Fibroblast of mammary gland (primary cell): ENCODE data around the gene GALC.
"Not testable (repeated sequence)": the region's sequence is repeated elsewhere in the genome, so short reads cannot be mapped to it uniquely, and the experiment has no call there.

Experiments used
- DNase-seq: peaks from one replicate; pipeline ENCODE4 v3.0.0-alpha.2; 2010; ENCODE audit warnings: low read depth
- H3K4me3 ChIP-seq: 2 replicates; pipeline ENCODE4 v1.5.1; 2011; ENCODE audit warnings: low read depth, mild to moderate bottlenecking, low read length, moderate library complexity; ENCODE audit not compliant: control insufficient read depth
- CTCF ChIP-seq: conservative IDR thresholded peaks from 2 replicates; pipeline ENCODE4 v1.5.1; 2011; ENCODE audit warnings: low read depth, low read length, inconsistent platforms; ENCODE audit not compliant: control insufficient read depth, insufficient read depth

The GALC gene

GRCh38 chr14:88032373-88032772, 39.4 kb upstream of the GALC start:
- no peak for DNase-seq
- no peak overlapping the region for H3K4me3 ChIP-seq
- no peak for TF ChIP-seq CTCF

GRCh38 chr14:88030892-88031291, 37.9 kb upstream of the GALC start:
- no peak overlapping the region for H3K4me3 ChIP-seq
- no peak for DNase-seq
- no peak for TF ChIP-seq CTCF

GRCh38 chr14:88030079-88030478, 37.1 kb upstream of the GALC start:
- TF ChIP-seq CTCF: no peak
- no peak for DNase-seq
- H3K4me3 ChIP-seq: no peak overlapping the region

GRCh38 chr14:88029500-88029899, 36.5 kb upstream of the GALC start:
- DNase-seq: no peak
- H3K4me3 ChIP-seq: no peak overlapping the region
- no peak for TF ChIP-seq CTCF

- no peak for DNase-seq
- H3K4me3 ChIP-seq: no peak overlapping the region
- no peak for TF ChIP-seq CTCF
Measured at GRCh38 chr14:88026890-88027289, 33.9 kb upstream of the GALC start.

GRCh38 chr14:88025313-88025712, 32.3 kb upstream of the GALC start:
- no peak overlapping the region for H3K4me3 ChIP-seq
- DNase-seq: no peak
- TF ChIP-seq CTCF: no peak

GRCh38 chr14:88024252-88025086, 31.5 kb upstream of the GALC start:
- DNase-seq, H3K4me3 ChIP-seq: not testable (repeated sequence)
